HG03025 (cell line): Measurements from ENCODE around the gene CLEC2B.
A peak's percentile ranks its signal among the peaks of the same experiment; 100 is the strongest.

Source experiments
- ATAC-seq: cut with Tn5 transposase; IDR thresholded peaks from one replicate; pipeline ENCODE4 v1.9.1; 2021; ENCODE audit warnings: mild to moderate bottlenecking, moderate library complexity; ENCODE audit not compliant: unreplicated experiment, low FRiP score

The CLEC2B gene

DNA sequence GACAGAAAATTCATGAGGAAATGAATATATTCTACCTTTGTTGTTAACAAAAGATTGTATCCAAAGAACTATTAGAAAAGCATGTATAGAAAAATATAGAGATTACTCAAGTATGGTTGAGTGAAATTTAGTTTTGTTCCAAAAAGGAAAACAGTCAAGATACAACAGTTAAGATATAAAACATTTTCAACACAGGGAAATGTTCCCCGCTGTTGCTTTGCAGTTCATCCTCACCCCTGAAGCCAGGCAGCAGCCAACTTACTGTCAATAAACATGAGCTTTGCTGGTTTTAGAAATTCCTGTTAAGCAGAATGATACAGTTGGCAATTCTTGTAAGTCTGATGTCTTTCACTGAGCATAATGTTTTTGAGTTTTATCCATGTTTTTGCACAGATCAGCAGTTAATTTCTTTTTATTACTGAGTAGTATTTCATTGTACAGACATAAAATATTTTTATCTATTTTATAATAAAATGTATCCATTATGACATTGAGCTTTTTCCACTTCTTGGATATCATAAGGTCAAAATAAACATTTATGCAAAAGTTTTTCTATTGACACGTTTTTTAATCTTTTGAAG is 1.2 kb upstream of the CLEC2B start:
- ATAC-seq: no peak

DNA sequence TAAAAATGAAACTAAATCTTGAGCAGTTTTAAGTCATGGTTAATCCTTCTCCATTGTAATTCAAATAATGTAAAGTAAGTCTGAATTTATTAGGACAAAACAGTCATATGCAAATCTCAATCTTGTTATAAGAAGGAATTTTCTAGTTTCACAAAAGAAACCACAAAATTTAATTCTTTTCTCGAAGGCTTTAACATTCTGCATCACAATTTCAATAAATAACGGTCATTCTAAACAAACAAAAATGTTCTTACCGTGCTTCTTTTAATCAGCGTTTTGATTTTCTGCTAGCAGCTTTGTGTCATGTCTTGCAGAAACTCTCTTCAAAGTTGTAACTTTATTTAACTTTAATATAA is 225 bp downstream of the CLEC2B start:
- no peak for ATAC-seq

DNA sequence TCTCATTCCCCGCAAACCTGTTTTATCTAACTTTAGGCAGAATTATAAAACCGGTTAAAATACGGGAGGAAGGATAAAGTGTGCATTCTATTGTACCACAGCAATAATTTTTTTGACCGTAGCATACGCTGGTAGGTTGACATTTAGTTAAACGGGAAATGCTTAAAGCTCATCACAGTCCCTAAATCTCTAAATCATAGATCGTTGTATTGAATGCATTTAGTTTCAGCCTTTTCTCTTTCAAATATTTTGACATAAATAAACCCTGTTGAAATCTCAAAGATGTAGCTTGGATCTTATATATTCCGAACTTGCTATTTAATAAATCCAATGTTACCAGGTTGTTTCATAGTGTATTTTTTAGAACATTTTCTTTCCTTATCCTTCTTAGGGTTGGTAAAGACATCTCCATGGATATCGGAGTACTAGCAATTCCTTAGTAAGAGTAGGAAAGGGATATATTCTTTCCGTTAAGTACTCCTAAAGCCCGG is 798 bp downstream of the CLEC2B start:
- no peak for ATAC-seq

DNA sequence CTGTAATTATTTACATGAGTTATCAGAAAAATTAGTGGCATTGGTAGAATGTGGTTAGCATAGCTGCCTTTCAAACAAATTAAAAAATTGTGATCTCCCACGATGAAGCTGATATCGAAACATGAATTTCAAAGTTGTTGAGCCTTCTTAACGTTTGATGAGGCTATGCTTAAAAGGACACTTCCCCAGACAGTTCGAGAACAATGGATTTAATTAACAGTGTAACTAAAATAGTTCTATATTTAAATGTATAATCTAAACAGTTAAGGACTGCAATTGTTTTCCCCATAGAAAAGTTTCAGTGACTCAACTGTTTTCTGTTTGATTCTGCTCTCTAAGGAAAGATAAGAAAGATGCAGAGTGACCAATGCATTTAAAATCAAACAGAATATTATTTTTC is 1.6 kb downstream of the CLEC2B start:
- no peak for ATAC-seq

DNA sequence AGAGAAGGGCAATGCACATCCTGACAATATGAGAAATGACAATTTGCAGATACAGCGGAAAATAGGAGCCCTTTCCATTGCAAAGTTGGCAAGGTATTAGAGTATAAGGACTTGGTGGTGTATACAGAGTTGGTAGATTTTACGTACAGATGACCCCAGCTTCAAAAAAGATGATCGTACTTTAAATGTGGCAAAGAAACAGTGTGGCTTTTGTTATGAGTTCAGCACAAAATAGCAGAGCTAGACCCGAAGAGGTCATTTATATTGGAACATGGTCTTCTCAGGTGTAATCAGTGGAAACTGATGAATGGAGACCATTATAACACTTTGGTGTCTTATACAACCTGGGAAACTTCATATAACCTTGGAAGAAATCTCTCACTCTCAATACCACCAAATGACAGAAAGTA is 2.3 kb downstream of the CLEC2B start:
- no peak for ATAC-seq

DNA sequence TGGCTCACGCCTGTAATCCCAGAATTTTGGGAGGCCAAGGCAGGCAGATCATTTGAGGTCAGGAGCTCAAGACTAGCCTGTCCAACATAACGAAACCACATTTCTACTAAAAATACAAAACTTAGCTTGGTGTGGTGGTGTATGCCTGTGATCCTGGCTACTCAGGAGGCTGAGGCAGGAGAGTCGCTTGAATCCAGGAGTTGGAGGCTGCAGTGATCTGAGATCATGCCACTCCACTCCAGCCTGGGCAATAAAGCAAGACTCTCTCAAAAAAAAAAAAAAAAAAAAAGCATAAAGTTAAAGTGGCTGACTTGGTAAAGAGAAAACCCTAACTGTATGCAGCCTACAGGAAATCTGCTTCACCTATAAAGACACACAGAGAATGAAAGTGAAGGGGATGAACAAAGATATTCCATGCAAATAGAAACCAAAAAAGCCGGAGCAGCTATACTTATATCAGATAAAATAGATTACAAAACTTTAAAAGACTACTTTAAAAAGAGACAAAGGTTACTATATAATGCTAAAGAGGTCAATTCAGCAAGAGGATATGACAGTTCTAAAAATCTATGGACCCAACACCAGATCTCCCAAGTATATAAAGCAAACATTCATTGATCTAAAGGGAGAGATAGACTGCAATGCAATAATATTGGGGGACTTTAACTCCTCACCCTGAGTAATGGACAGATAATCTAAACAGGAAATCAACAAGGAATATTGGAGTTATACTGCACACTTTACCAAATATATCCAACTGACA is 4.1 kb downstream of the CLEC2B start:
- no peak for ATAC-seq

DNA sequence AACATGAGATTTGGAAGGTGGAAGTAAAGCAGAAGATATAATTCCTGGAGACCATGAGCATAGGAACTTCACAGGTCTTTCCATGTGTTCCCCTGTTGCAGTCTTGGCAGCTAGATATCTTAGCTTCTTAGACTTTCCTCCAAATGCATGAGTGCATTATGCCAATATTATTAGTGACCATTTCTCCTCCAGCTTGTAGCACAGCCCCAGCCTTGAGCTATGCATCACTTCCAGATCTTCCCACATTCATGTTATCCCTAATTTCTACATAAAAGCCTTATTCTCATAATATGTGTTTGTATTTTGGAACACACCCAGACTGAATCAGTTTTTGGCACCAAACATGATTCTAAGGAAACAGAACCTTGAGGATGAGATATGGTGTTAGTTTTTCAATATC is 11.0 kb downstream of the CLEC2B start:
- ATAC-seq: no peak

DNA sequence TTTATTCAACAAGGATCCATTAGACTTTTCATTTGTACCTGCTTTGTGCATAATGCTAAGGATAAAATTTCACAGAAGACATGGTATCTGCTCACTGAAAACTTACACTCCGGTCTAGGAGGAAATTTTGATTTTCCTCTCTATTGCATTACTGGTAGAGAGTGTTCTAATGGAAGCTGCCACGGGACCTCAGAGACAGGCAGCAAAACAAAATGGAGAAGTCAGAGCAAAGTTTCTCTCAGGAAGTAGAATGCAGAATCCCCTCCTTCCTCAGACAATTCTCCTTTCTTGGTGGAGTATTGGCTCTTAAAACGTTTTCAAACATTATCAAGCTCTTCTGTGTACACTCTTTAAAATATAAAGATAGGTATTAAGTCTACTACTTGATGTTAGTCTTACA is 12.3 kb downstream of the CLEC2B start:
- ATAC-seq: no peak

DNA sequence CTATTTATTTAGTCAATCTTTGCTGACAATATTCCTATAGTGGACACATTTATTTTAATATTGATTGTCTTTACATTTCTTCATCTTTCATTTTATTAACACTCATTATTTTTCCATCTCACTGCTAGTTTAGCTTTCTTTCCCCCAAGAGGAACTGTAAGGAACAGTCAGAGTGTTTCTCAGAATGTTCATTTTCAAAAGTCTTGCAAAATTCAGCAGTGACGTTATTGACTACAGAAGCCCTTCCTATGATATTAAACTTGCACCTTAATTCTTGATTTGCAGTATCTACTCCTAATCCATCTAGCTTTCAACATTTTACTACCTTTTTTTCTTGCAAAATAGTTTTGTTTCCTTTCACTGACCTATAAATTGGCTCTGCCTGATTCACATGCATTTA is 13.0 kb downstream of the CLEC2B start:
- no peak for ATAC-seq

DNA sequence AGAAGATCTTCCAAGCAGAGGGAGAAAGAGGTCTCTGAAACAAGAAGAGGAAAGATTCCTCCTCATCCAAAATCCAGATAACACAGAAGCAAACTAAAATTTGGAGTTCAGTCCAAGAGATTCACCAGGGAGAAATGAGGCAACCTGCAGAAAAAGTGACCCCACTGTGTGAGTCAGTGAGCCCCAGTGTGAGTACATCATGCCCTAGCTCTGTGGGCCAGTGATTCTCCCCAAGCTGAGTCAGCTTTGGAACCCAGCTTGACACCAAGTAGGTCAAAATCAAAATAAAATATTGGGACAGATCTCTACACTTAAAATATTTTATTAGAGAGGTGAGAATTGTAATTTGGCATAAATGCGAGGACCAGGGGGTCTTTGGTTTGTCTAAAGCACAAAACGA is 17.2 kb downstream of the CLEC2B start:
- no peak for ATAC-seq

DNA sequence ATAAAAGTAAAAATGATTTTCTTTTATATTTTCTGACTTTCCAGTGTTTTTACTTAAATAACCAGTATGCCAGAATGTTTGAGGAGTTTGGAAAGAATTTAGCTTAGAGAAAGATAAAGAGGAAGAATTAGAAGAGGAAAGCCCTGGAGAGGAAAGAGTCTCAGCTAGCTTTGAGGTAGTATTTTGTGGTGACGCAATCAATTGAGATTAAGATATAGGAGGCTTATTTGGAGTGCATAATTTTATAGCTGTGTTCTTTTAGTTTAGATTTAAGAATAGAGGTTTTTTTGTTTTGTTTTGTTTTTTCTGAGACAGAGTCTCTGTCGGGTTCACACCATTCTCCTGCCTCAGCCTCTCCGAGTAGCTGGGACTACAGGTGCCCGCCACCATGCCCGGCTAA is 18.1 kb downstream of the CLEC2B start:
- ATAC-seq: no peak

DNA sequence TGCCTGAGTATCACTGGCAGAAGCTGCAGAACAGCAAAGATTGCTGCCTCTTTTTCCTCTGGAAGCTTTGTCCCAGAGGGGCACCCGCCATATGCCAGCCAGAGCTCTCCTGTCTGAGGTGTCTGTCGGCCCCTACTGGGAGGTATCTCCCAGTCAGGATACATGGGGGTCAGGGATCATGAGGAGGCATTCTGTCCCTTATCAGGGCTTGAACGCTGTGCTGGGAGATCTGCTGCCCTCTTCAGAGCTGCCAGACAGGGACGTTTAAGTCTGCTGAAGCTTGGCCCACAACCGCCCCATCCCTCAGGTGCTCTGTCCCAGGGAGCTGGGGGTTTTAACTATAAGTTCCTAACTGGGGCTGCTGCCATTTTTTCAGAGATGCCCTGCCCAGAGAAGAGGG is 20.3 kb downstream of the CLEC2B start:
- ATAC-seq: no peak

DNA sequence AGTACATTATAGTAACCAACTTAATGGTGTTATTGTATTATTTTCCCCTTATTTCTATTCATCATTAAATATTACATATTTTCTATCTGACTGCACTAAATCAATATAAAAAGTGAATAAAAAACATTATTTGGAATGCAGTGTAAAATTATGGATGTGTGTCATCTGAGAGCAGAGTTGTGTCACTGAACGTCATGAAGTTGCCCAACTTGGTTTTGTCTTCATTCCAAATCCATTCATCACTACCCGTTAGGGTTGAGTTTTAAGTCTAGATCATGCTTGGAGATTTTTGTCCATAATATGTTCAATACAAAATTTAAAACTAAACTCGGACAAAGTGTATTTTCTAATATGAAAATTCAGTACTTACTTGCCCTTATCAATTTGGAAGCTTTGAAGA is 25.7 kb downstream of the CLEC2B start:
- ATAC-seq: no peak

DNA sequence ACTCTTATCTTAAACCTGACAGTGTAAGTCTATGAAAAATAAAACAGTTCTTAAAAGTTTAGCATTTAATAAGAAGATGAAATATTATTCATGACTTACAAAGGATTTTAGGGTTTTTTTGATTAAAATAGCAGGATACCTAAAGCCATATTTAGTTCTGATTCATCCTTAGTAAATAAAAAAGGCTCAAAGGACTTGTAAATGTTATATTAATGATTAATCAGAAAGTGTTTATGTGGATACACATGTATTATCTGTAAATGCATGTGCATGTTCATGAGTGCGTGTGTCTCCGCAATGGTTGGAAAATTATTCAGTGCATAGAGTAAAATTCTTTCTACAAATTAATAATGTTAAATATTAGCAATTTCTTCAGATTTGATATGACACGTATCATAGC is 37.4 kb downstream of the CLEC2B start:
- ATAC-seq: no peak

DNA sequence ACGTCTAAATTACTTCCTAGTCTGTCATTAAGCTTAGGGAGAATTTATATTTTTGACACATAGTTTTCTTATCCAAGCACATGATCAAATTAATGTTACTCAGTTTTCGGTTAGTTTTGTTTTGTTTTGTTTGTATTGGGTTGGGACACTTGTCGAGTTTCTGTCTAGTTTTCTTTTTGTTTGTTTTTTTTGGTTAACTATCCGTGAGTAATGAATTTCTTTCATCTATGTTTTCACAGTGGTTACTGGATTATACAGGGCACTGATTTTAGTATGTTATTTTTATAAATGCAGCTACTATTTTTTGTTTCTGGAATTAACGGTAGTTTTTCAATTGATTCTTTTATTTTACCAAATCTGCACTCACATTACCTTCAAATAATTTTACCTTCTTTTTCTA is 39.2 kb downstream of the CLEC2B start:
- ATAC-seq: no peak

DNA sequence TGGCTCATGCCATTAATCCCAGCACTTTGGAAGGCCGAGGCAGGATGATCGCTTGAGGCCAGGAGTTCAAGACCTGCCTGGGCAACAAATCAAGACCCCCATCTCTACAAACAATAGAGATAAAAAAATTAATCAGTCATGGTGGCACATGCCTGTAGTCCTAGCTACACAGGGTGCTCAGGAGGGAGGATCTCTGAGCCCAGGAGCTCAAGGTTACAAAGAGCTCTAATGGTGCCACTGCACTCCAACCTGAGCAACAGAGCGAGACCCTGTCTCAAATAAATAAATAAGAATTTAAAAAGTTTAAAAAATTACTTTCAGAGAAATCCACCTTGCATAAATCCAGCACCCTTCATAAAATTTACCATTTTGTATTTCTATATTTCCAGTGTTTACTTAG is 39.7 kb downstream of the CLEC2B start:
- ATAC-seq: no peak

DNA sequence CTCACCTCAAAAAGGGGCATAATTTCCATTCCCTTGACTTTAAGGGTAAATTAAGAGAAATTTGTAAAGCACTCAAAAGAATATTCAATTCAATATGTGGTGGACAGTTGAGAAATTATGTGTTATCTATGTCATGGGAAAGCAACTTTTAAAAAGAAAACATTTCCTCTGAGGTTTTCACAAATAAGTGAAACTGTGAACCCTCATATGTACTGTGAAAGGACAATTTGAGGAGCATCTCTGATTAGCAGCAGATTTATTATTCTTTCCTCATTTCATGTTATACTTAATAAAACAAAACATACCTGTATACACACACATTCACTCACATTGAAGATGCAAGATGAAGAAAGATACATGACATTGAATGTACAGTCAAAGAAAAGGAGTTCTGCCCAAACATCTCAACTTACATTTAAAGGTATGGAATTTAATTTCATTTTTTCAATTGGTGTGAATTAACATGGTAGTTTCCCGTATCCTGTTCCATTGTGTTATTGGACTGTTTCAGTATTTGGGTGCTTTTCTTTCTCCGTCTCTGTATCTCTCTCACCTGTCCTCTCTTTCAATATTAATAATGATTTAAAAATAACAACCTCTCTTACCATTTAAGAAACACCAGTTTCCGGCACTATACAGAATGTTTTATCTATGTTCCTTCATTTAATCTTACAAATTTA is 41.8 kb downstream of the CLEC2B start, which contains the start of gene KLRF1:
TSS of gene KLRF1 (plus strand) at position 273 of the 680 bp plus-strand sequence. CDS start at position 337, 64 bp downstream.
- ATAC-seq: no peak

DNA sequence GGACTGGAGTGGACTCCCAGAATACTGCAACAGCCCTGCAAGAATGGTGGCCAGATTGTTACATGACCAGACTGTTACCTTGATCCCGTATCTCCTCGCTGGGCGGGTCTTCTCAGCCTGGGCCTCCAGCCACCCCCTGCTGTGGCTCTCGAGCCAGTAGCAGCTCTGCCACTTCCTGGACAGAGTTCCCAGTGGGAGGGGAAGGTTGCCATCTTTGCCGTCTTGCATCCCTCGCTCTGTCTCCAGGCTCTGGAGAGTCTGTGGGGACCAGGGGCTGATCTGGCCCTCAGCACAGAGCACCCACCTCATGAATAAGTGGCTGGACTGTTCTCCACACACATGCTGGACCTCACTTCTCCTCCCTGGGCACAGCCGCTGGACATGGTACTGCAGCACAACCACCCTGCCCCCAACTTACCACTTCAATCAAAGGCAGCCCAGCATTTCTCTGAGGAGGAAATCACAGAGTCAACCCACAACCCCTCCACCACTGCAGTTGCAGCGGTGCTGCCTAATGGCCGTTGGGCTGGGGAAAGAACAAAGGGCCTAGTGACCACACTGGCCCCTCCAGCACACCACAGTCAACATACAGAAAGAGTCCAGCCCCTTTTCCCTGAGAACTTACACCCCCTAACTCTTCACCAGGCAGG is 48.7 kb downstream of the CLEC2B start:
- no peak for ATAC-seq

DNA sequence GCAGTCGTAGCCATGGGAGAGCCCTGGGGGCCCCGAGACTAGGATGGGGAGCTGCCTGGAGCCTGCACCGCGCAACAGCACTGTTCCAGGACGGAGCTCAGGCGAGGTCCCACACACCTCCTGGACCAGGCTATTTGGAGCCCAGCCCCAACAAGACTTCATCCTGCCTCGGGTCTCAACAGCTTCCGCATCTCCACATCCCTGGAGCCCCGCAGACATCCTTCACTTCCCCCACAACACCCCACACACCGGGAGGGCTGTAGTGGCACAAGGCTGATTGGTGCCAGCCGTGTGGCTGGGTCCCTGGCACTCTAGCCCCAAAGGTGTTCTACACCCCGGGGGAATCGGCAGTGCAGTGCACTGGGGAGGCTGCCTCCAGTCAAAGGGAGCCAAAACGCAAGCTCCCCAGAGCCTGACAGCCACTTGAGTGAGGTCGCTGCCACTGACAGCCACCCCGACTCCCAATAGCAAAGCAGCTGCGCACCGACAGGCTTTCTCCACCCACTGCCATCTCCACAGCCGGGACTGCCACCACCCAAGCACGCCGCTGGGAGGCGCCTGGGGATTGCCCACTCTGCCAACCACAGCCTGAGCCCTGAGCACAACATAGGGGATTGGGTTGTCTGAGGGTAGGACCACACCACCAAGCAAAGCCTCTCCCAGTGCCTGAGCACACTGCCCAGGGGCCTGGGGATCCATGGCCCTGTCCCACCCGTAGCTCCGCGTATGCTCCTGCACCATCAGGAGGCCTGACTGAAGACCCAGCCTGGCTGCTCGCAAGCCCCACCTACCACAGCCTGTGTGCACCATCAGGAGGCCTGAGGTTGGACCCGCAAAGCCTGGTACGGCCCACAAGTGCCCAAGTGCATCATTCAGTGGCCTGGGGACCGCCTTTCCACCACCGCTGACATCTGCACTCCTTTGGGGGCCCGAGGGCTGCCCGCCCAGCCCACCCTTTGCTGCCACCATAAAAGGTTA is 55.0 kb downstream of the CLEC2B start:
- ATAC-seq: peak; percentile 91

DNA sequence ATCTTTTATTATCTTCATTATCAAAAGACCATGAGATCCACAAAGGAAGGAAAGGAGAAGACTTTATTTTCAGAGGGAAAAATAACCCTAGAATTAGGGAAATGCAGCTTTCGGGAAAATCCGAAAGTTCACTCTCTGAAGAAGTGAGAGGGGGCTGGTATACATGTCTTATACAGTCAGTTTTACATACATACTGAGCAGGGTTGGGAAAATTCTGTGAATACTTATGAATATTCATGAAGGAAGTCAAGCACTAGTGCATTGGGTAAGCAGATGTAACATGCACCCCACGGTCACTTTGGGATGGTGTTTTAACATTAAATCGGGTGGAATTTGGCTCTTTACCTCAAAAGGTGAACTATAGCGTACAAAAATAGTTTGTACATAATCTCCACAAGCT is 57.5 kb downstream of the CLEC2B start:
- no peak for ATAC-seq
